Inflammatory macrophage treated with lipopolysaccharide for 4 hours (primary cell): ENCODE data around the gene TLK1.

Experiments used
- DNase-seq: peaks from one replicate; pipeline ENCODE4 v3.0.0-alpha.2; 2020

Gene TLK1

GRCh38 chr2:170953941-170954340 lies 206.8 kb downstream of the TLK1 start:
- DNase-seq, result no peak

GRCh38 chr2:170950221-170950761 lies 210.4 kb downstream of the TLK1 start:
- peak; percentile 89 for DNase-seq

- DNase-seq, result no peak
These were observed 211.3 kb downstream of the TLK1 start for GRCh38 chr2:170949415-170949814.

- DNase-seq, result no peak
These were observed 216.1 kb downstream of the TLK1 start for GRCh38 chr2:170944545-170944944.

GRCh38 chr2:170943596-170943995 lies 217.1 kb downstream of the TLK1 start:
- no peak for DNase-seq

- no peak for DNase-seq
These were observed 217.7 kb downstream of the TLK1 start for GRCh38 chr2:170943041-170943440.

- no peak for DNase-seq
These were observed 218.1 kb downstream of the TLK1 start for GRCh38 chr2:170942615-170943014.
